IMR-90 (cell line): ENCODE results near the gene PHF20.
A peak's percentile ranks its signal among the peaks of the same experiment; 100 is the strongest.

ENCODE experiments used
- CTCF ChIP-seq: conservative IDR thresholded peaks from 2 replicates; pipeline ENCODE4 v1.5.1; 2012; ENCODE audit warnings: mild to moderate bottlenecking, low read depth, low read length, improper control_type of control experiment
- FOS ChIP-seq: fragments of 150-350 bp; IDR thresholded peaks from 2 replicates; pipeline ENCODE4 v1.6.1; 2016; ENCODE audit warnings: low read depth, low read length
- MXI1 ChIP-seq: IDR thresholded peaks from 2 replicates; pipeline ENCODE4 v1.6.1; 2012; ENCODE audit warnings: low read depth, mild to moderate bottlenecking, low read length, moderate library complexity, borderline replicate concordance
- RAD21 ChIP-seq: IDR thresholded peaks from 2 replicates; pipeline ENCODE4 v1.6.1; 2012; ENCODE audit warnings: low read length, improper control_type of control experiment
- RCOR1 ChIP-seq: IDR thresholded peaks from 2 replicates; pipeline ENCODE4 v1.6.1; 2012; ENCODE audit warnings: mild to moderate bottlenecking, low read length, improper control_type of control experiment; ENCODE audit not compliant: insufficient replicate concordance
- RFX5 ChIP-seq: IDR thresholded peaks from 2 replicates; pipeline ENCODE4 v1.8.0; 2012; ENCODE audit warnings: low read depth, mild to moderate bottlenecking, low read length, moderate library complexity
- SMC3 ChIP-seq: fragments of 150-350 bp; IDR thresholded peaks from 2 replicates; pipeline ENCODE4 v1.6.1; 2016; ENCODE audit warnings: low read depth, mild to moderate bottlenecking, antibody characterized with exemption, low read length, moderate library complexity

- TF ChIP-seq MXI1 (peak; percentile 88), CTCF (peak; percentile 99), RFX5 (no peak), RAD21 (peak; percentile 53), RCOR1 (no peak), SMC3 (peak; percentile 55; the same call in 1 of the 2 replicates), FOS (no peak)
These were observed 182.5 kb downstream of the PHF20 start, which contains the start of gene SCAND1 for GRCh38 chr20:35954200-35954906.
